Spleen (tissue), 11 donors: Measurements from ENCODE around the gene DCLK2. TPM values are rescaled to one million over a fixed set of nuclear protein-coding genes. Genes with fewer than 3 reads are reported as not detected.

ENCODE experiments used
- DNase-seq: peaks from one replicate; pipeline ENCODE4 v3.0.0-alpha.2; 2020
- H3K27ac ChIP-seq, 8 donors: fragments of 200-600 bp; sonication (generic) in 7 of 8; 1 replicate in 4 of 8; 2 replicates in 4 of 8; pipeline versions ENCODE4 v1.5.0 to v1.8.0; 2016 to 2021; ENCODE audit warnings: inconsistent platforms in 4 of 8, mild to moderate bottlenecking in 4 of 8, moderate library complexity in 1 of 8
- H3K27me3 ChIP-seq, 7 donors: fragments of 200-600 bp; sonication (generic) in 6 of 7; replicated peaks in 1 of 7; 1 replicate in 4 of 7; 2 replicates in 3 of 7; pipeline versions ENCODE4 v1.5.0 to v1.8.0; 2016 to 2021; ENCODE audit warnings: inconsistent platforms in 3 of 7, mild to moderate bottlenecking in 1 of 7
- H3K36me3 ChIP-seq, 6 donors: fragments of 200-600 bp; sonication (generic) in 5 of 6; 1 replicate in 4 of 6; 2 replicates in 2 of 6; pipeline versions ENCODE4 v1.5.0 to v1.8.0; 2016 to 2021; ENCODE audit warnings: inconsistent platforms in 2 of 6
- H3K4me1 ChIP-seq, 6 donors: fragments of 200-600 bp; sonication (generic) in 5 of 6; 1 replicate in 3 of 6; 2 replicates in 3 of 6; pipeline versions ENCODE4 v1.5.0 to v1.8.0; 2016 to 2021; ENCODE audit warnings: inconsistent platforms in 3 of 6
- H3K4me3 ChIP-seq, 8 donors: fragments of 200-600 bp; sonication (generic) in 7 of 8; 1 replicate in 4 of 8; 2 replicates in 4 of 8; pipeline versions ENCODE4 v1.5.0 to v1.8.0; 2016 to 2021; ENCODE audit warnings: inconsistent platforms in 4 of 8, mild to moderate bottlenecking in 4 of 8, moderate library complexity in 2 of 8
- H3K9me3 ChIP-seq, 8 donors: fragments of 200-600 bp; sonication (generic) in 7 of 8; 1 replicate in 4 of 8; 2 replicates in 4 of 8; pipeline versions ENCODE4 v1.5.0 to v1.8.0; 2016 to 2021; ENCODE audit warnings: inconsistent platforms in 4 of 8
- CTCF ChIP-seq, 11 experiments: fragments of 200-600 bp in 7 of 11; fragments of 450-650 bp in 4 of 11; sonication (generic) in 4 of 11; IDR thresholded peaks in 8 of 11; conservative IDR thresholded peaks in 3 of 11; 1 replicate in 7 of 11; 2 replicates in 4 of 11; pipeline versions ENCODE4 v1.4.0 to v1.8.0; 2016 to 2021; ENCODE audit warnings: antibody characterized with exemption in 11 of 11, inconsistent platforms in 4 of 11, mild to moderate bottlenecking in 1 of 11
- POLR2A ChIP-seq, 3 donors: fragments of 450-650 bp; IDR thresholded peaks; one replicate each; pipeline ENCODE4 v1.5.1; 2017; ENCODE audit warnings: antibody characterized with exemption in 3 of 3, mild to moderate bottlenecking in 1 of 3
- POLR2AphosphoS5 ChIP-seq, 3 donors: sonication (generic); formaldehyde crosslinking; IDR thresholded peaks; one replicate each; pipeline ENCODE4 v1.5.1; 2017; ENCODE audit warnings: antibody characterized with exemption in 3 of 3
- WGBS, 5 donors: extraction: QIAGEN DNeasy Blood & Tissue Kit in 3 of 5; methylation state at CpG; one replicate each; pipeline versions ENCODE4 v1.1.5 to v1.1.7; 2013 to 2018; 5-methylcytosine and 5-hydroxymethylcytosine counted together
- intact Hi-C: fragments of 100-400 bp; cut with DNase I; formaldehyde crosslinking; loops from one replicate; pipeline ENCODE4 v1.15.0; 2023; ENCODE audit warnings: low total_unique reads
- polyA plus RNA-seq, 3 donors: library from polyadenylated mRNA; stranded (reverse); fragments of 200-250 nt; gene quantifications; one replicate each; pipeline ENCODE4 v1.2.1, GENCODE V29; 2013
- total RNA-seq, 7 donors: library from RNA; depleted of rRNA in 3 of 7; stranded (reverse); fragments of >200 nt in 3 of 7; fragmentation: NEBNext Ultra II Directional in 4 of 7; extraction: Animal tissue kit (Norgen Biotek cat#: 25700) in 4 of 7; gene quantifications; one replicate each; pipeline versions ENCODE4 v1.1.0 to v1.2.1, GENCODE V29; 2016 to 2021
- donor health status: healthy with polysubstance abuse.
- donor health status: DM: no; HTN: no; CAD: no; lungs with moderate emphysema.
- donor health status: DM: no; HTN: no; CAD: no.
- donor health status: Bipolar disorder and iron deficiency.
- donor health status: healthy.
- donor health status: DM: no; HTN: no; CAD: no.
- donor health status: DM: yes; HTN: yes; CAD: no.

Gene DCLK2
- total and polyA plus RNA-seq, 10 donors: 0.53 to 6.1 (median 3.9) TPM

GRCh38 chr4:150049682-150050081 lies 28.6 kb upstream of the DCLK2 start:
- Histone ChIP-seq H3K4me3 (no peak overlapping the region), H3K4me1 (no peaks in the 10 kb centered on the region), H3K36me3 (no peaks in the 10 kb centered on the region), H3K27me3 (no peaks in the 10 kb centered on the region), H3K9me3 (no peaks in the 10 kb centered on the region), H3K27ac (no peak overlapping the region)
- no peak for DNase-seq
- WGBS, 5 donors: 83 to 91% (median 86%) methylated on average over 4 of the region's 4 CpGs
- TF ChIP-seq POLR2AphosphoS5 (IDR thresholded peaks at IDR 0.05): no peak
- no peak for TF ChIP-seq CTCF (IDR thresholded peaks at IDR 0.05 in 8 of 11, conservative IDR thresholded peaks at IDR 0.05 in 3 of 11)
- TF ChIP-seq POLR2A (IDR thresholded peaks at IDR 0.05): no peak
- intact Hi-C loops: no loop called here

DNA sequence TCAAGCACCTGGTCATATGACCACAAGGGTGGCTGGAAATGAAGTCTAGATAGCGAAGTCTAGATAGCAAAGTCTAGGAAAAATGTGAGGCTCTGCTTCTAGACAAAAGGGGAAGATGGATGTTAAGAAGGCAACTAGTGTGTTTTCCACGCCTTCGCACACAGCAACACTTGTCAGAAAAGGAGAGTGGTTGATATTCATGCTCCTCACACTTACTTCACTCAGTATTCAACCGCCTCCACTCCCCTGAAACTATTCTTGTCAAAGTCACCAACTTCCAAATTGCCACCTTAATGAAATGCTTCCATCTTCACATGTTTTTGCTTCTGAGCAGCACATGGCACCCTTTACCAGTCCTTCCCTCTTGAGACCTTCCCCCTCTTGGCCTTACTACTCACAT lies 27.7 kb upstream of the DCLK2 start:
- H3K27ac ChIP-seq: no peak overlapping the region
- H3K4me1 ChIP-seq: no peaks in the 10 kb centered on the region
- intact Hi-C loops: no loop called here
- 92 to 98% (median 94%) methylated on average over 4 of the region's 4 CpGs for WGBS, 5 donors
- H3K27me3 ChIP-seq: no peaks in the 10 kb centered on the region
- H3K9me3 ChIP-seq: peaks cover 0 to 4% (median 3%) of the 10 kb centered on the region in 8 donors
- H3K36me3 ChIP-seq: no peaks in the 10 kb centered on the region
- no peak for TF ChIP-seq POLR2A (IDR thresholded peaks at IDR 0.05)
- no peak for TF ChIP-seq CTCF (IDR thresholded peaks at IDR 0.05 in 8 of 11, conservative IDR thresholded peaks at IDR 0.05 in 3 of 11)
- no peak for TF ChIP-seq POLR2AphosphoS5 (IDR thresholded peaks at IDR 0.05)
- H3K4me3 ChIP-seq: no peak overlapping the region
- DNase-seq: no peak

DNA sequence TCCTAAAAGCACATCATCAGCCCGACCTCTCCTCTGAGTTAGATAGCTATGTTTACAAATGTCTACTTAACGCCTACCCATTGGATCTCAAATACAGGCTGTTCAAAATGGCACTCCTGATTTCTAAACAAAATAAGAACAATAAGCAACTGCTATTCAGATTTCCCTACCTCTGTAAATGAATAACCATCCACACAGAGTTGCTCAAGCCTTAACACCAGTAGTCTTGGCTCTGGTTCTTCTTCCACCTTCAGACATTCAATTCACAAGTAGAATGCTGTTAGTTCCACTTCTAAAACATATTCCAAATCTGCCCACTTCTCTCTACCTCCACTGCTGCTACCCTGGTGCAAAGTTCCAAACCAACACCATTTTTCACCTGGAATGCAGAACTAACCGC lies 27.1 kb upstream of the DCLK2 start:
- Histone ChIP-seq H3K27ac (no peak overlapping the region), H3K4me1 (no peaks in the 10 kb centered on the region), H3K36me3 (no peaks in the 10 kb centered on the region), H3K27me3 (no peaks in the 10 kb centered on the region), H3K4me3 (no peak overlapping the region), H3K9me3 (peaks cover 0 to 8% (median 5%) of the 10 kb centered on the region in 8 donors)
- intact Hi-C loops: no loop called here
- 89 to 94% (median 92%) methylated on average over 3 of the region's 3 CpGs for WGBS, 5 donors
- TF ChIP-seq POLR2A (IDR thresholded peaks at IDR 0.05) (no peak), CTCF (IDR thresholded peaks at IDR 0.05 in 8 of 11, conservative IDR thresholded peaks at IDR 0.05 in 3 of 11) (no peak), POLR2AphosphoS5 (IDR thresholded peaks at IDR 0.05) (no peak)
- DNase-seq: no peak

- Histone ChIP-seq H3K36me3 (no peaks in the 10 kb centered on the region), H3K27ac (no peak overlapping the region), H3K4me3 (no peak overlapping the region), H3K4me1 (no peaks in the 10 kb centered on the region), H3K27me3 (no peaks in the 10 kb centered on the region), H3K9me3 (peaks cover 0 to 14% (median 6%) of the 10 kb centered on the region in 8 donors)
- 65 to 97% (median 96%) methylated on average over 1 of the region's 1 CpG for WGBS, 5 donors
- intact Hi-C loops: no loop called here
- no peak for TF ChIP-seq POLR2A (IDR thresholded peaks at IDR 0.05)
- TF ChIP-seq CTCF (IDR thresholded peaks at IDR 0.05 in 8 of 11, conservative IDR thresholded peaks at IDR 0.05 in 3 of 11): no peak
- no peak for TF ChIP-seq POLR2AphosphoS5 (IDR thresholded peaks at IDR 0.05)
- DNase-seq: no peak
These were observed 22.8 kb upstream of the DCLK2 start for GRCh38 chr4:150055467-150055866.
